Measurements from ENCODE around the gene CRYBG2. TPM values are rescaled to one million over a fixed set of nuclear protein-coding genes. Genes with fewer than 3 reads are reported as not detected.

CRYBG2 gene
- total and polyA plus RNA-seq, 10 of the 15 experiments (the other 5 are each of a cell fraction or from before 2014, with no cell fraction given), result 0.03 to 1.2 (median 0.11) TPM; not detected in 4

DNA sequence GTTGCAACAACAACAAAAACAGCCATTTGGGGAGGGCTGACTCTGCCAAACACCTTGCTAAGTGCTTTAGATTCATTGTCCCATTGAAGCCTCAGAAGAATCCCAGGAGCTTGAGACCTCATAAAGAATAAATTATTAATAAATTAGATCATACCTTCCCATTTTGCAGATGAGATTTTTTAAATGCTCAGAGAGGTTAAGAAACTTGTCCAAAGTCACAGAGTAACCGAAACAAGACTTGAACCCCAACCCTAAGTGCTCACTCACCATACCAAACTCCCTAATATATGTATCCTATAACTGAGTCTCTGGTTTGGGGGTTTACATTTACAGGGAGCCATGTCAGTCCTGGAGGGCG, 3.6 kb downstream of the CRYBG2 start:
- in situ Hi-C loops (cut with MboI), result no loop called here
- 13% methylated on average over 2 of the region's 2 CpGs for WGBS (ENCODE audit: insufficient coverage, insufficient replicate concordance, low lambda C conversion rate, missing lambda C conversion rate)
- no peak for ATAC-seq
- no peak for DNase-seq (ENCODE audit: low read depth, low spot score)
- Histone ChIP-seq H3K27me3 (replicated peaks in 1 of 2; ENCODE audit: control insufficient read depth in 2 of 2, insufficient read depth in 2 of 2, low read length in 1 of 2) (no peaks in the 10 kb centered on the region), H3K27ac (ENCODE audit: control insufficient read depth, insufficient read depth) (no peak overlapping the region), H3K4me2 (ENCODE audit: control insufficient read depth, insufficient read depth) (no peak overlapping the region), H3K4me1 (ENCODE audit: control insufficient read depth, insufficient read depth, low read length) (no peaks in the 10 kb centered on the region), H2AFZ (ENCODE audit: control insufficient read depth, low read depth, low read length) (no peak overlapping the region), H3K9ac (ENCODE audit: control insufficient read depth, insufficient read depth, low read length) (no peak overlapping the region), H4K20me1 (ENCODE audit: control insufficient read depth, insufficient read depth) (no peaks in the 10 kb centered on the region), H3K36me3 (ENCODE audit: control insufficient read depth in 2 of 2, insufficient read depth in 2 of 2, low read length in 1 of 2) (no peaks in the 10 kb centered on the region), H3K4me3 (no peak overlapping the region), H3K9me3 (replicated peaks; ENCODE audit: control insufficient read depth, insufficient read depth, low read length) (no peaks in the 10 kb centered on the region), H3K79me2 (ENCODE audit: control insufficient read depth, insufficient read depth, low read length) (no peaks in the 10 kb centered on the region)
- FAIRE-seq, result no peak
- intact Hi-C loops (cut with micrococcal nuclease; ENCODE audit: unreplicated experiment), result no loop called here
- RAD21 ChIA-PET (ENCODE audit: unreplicated experiment), result no interaction called here
- POLR2A ChIA-PET, result interaction anchor here (0.6 to 0.7 kb wide), 2 partner anchors 14 to 63 kb away, joined by 4 to 6 read pairs; no protein-coding TSS in a partner anchor
- SMC1A ChIA-PET (ENCODE audit: uncharacterized antibody, unreplicated experiment), result no interaction called here
- no peak for TF ChIP-seq KDM1A (IDR thresholded peaks at IDR 0.05; ENCODE audit: borderline replicate concordance)
- TF ChIP-seq TCF3 (IDR thresholded peaks at IDR 0.05; ENCODE audit: borderline replicate concordance, insufficient read depth, low read depth, low read length), result no peak
- TF ChIP-seq, protein P1, sequence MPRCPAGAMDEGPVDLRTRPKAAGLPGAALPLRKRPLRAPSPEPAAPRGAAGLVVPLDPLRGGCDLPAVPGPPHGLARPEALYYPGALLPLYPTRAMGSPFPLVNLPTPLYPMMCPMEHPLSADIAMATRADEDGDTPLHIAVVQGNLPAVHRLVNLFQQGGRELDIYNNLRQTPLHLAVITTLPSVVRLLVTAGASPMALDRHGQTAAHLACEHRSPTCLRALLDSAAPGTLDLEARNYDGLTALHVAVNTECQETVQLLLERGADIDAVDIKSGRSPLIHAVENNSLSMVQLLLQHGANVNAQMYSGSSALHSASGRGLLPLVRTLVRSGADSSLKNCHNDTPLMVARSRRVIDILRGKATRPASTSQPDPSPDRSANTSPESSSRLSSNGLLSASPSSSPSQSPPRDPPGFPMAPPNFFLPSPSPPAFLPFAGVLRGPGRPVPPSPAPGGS (IDR thresholded peaks at IDR 0.05; ENCODE audit: borderline replicate concordance, insufficient read depth, low read depth, low read length, poor library complexity, severe bottlenecking), result no peak
- TF ChIP-seq, protein P2, sequence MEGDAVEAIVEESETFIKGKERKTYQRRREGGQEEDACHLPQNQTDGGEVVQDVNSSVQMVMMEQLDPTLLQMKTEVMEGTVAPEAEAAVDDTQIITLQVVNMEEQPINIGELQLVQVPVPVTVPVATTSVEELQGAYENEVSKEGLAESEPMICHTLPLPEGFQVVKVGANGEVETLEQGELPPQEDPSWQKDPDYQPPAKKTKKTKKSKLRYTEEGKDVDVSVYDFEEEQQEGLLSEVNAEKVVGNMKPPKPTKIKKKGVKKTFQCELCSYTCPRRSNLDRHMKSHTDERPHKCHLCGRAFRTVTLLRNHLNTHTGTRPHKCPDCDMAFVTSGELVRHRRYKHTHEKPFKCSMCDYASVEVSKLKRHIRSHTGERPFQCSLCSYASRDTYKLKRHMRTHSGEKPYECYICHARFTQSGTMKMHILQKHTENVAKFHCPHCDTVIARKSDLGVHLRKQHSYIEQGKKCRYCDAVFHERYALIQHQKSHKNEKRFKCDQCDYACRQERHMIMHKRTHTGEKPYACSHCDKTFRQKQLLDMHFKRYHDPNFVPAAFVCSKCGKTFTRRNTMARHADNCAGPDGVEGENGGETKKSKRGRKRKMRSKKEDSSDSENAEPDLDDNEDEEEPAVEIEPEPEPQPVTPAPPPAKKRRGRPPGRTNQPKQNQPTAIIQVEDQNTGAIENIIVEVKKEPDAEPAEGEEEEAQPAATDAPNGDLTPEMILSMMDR (IDR thresholded peaks at IDR 0.05 in 2 of 3, conservative IDR thresholded peaks at IDR 0.05 in 1 of 3; ENCODE audit: control insufficient read depth in 2 of 3, extremely low read depth in 1 of 3, insufficient read depth in 1 of 3, low read depth in 3 of 3, low read length in 3 of 3), result no peak
- TF ChIP-seq IKZF1 (conservative IDR thresholded peaks at IDR 0.05), result no peak
- TF ChIP-seq, protein P3, sequence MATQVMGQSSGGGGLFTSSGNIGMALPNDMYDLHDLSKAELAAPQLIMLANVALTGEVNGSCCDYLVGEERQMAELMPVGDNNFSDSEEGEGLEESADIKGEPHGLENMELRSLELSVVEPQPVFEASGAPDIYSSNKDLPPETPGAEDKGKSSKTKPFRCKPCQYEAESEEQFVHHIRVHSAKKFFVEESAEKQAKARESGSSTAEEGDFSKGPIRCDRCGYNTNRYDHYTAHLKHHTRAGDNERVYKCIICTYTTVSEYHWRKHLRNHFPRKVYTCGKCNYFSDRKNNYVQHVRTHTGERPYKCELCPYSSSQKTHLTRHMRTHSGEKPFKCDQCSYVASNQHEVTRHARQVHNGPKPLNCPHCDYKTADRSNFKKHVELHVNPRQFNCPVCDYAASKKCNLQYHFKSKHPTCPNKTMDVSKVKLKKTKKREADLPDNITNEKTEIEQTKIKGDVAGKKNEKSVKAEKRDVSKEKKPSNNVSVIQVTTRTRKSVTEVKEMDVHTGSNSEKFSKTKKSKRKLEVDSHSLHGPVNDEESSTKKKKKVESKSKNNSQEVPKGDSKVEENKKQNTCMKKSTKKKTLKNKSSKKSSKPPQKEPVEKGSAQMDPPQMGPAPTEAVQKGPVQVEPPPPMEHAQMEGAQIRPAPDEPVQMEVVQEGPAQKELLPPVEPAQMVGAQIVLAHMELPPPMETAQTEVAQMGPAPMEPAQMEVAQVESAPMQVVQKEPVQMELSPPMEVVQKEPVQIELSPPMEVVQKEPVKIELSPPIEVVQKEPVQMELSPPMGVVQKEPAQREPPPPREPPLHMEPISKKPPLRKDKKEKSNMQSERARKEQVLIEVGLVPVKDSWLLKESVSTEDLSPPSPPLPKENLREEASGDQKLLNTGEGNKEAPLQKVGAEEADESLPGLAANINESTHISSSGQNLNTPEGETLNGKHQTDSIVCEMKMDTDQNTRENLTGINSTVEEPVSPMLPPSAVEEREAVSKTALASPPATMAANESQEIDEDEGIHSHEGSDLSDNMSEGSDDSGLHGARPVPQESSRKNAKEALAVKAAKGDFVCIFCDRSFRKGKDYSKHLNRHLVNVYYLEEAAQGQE (IDR thresholded peaks at IDR 0.05; ENCODE audit: low read depth, low read length), result no peak
- no peak for TF ChIP-seq SUZ12 (IDR thresholded peaks at IDR 0.05; ENCODE audit: unreplicated experiment)
- TF ChIP-seq, protein P4, sequence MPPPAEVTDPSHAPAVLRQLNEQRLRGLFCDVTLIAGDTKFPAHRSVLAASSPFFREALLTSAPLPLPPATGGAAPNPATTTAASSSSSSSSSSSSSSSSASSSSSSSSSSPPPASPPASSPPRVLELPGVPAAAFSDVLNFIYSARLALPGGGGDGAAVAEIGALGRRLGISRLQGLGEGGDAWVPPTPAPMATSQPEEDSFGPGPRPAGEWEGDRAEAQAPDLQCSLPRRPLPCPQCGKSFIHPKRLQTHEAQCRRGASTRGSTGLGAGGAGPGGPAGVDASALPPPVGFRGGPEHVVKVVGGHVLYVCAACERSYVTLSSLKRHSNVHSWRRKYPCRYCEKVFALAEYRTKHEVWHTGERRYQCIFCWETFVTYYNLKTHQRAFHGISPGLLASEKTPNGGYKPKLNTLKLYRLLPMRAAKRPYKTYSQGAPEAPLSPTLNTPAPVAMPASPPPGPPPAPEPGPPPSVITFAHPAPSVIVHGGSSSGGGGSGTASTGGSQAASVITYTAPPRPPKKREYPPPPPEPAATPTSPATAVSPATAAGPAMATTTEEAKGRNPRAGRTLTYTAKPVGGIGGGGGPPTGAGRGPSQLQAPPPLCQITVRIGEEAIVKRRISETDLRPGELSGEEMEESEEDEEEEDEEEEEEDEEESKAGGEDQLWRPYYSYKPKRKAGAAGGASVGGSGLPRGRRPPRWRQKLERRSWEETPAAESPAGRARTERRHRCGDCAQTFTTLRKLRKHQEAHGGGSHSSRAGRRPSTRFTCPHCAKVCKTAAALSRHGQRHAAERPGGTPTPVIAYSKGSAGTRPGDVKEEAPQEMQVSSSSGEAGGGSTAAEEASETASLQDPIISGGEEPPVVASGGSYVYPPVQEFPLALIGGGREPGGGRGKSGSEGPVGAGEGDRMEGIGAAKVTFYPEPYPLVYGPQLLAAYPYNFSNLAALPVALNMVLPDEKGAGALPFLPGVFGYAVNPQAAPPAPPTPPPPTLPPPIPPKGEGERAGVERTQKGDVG (CRISPR knock-in tag; IDR thresholded peaks at IDR 0.05), result no peak
- CTCF ChIA-PET, result interaction anchor here (1.0 to 3.4 kb wide), 3 partner anchors 29 to 66 kb away, joined by 3 to 13 read pairs (median 4); partner anchors contain the start of gene CD52
- BruUV-seq (replicated peaks), result no TSS peak

All from GM12878 (cell line).